ENCODE results near the gene HPCAL1.

Gene HPCAL1

GRCh38 chr2:10342245-10342951 lies 39.7 kb downstream of the HPCAL1 start:
- no peak overlapping the region for H3K4me3 ChIP-seq (replicated peaks in 1 of 2; ENCODE audit: low read depth in 2 of 2, low read length in 2 of 2)
- no peak for TF ChIP-seq CTCF (IDR thresholded peaks at IDR 0.05; ENCODE audit: low read depth, low read length)
- DNase-seq (ENCODE audit: low read depth in 2 of 2): no peak

- DNase-seq (ENCODE audit: low read depth in 2 of 2): no peak
- no peak for TF ChIP-seq CTCF (IDR thresholded peaks at IDR 0.05; ENCODE audit: low read depth, low read length)
- no peak overlapping the region for H3K4me3 ChIP-seq (replicated peaks in 1 of 2; ENCODE audit: low read depth in 2 of 2, low read length in 2 of 2)
Observed at GRCh38 chr2:10343191-10343590, 40.5 kb downstream of the HPCAL1 start.

GRCh38 chr2:10343658-10344057 lies 41.0 kb downstream of the HPCAL1 start:
- no peak for DNase-seq (ENCODE audit: low read depth in 2 of 2)
- H3K4me3 ChIP-seq (replicated peaks in 1 of 2; ENCODE audit: low read depth in 2 of 2, low read length in 2 of 2): no peak overlapping the region
- no peak for TF ChIP-seq CTCF (IDR thresholded peaks at IDR 0.05; ENCODE audit: low read depth, low read length)

GRCh38 chr2:10344105-10345066 lies 41.7 kb downstream of the HPCAL1 start:
- no peak for DNase-seq (ENCODE audit: low read depth in 2 of 2)
- no peak overlapping the region for H3K4me3 ChIP-seq (replicated peaks in 1 of 2; ENCODE audit: low read depth in 2 of 2, low read length in 2 of 2)
- TF ChIP-seq CTCF (IDR thresholded peaks at IDR 0.05; ENCODE audit: low read depth, low read length): no peak

GRCh38 chr2:10345126-10345525 lies 42.4 kb downstream of the HPCAL1 start:
- TF ChIP-seq CTCF (IDR thresholded peaks at IDR 0.05; ENCODE audit: low read depth, low read length): no peak
- DNase-seq (ENCODE audit: low read depth in 2 of 2): no peak

GRCh38 chr2:10345813-10346212 lies 43.1 kb downstream of the HPCAL1 start:
- H3K4me3 ChIP-seq (replicated peaks in 1 of 2; ENCODE audit: low read depth in 2 of 2, low read length in 2 of 2): no peak overlapping the region
- DNase-seq (ENCODE audit: low read depth in 2 of 2): no peak
- TF ChIP-seq CTCF (IDR thresholded peaks at IDR 0.05; ENCODE audit: low read depth, low read length): no peak

More at GRCh38 chr2:10345126-10345525, 42.4 kb downstream of the HPCAL1 start:
- no peak overlapping the region for H3K4me3 ChIP-seq (replicated peaks in 1 of 2; ENCODE audit: low read depth in 2 of 2, low read length in 2 of 2)
